ENCODE results near the gene FER. TPM values are rescaled to one million over a fixed set of nuclear protein-coding genes. Genes with fewer than 3 reads are reported as not detected.
A peak's percentile ranks its signal among the peaks of the same experiment; 100 is the strongest.

FER gene
- total and polyA plus RNA-seq, 3 donors from 2014 or later, result 17.5 to 40.4 (median 39.8) TPM

GRCh38 chr5:108919591-108920326, 172.1 kb downstream of the FER start:
- Histone ChIP-seq H3K9me3 (no peaks in the 10 kb centered on the region), H3K4me1 (no peaks in the 10 kb centered on the region), H3K36me3 (ENCODE audit: low read depth, missing control alignments) (no peaks in the 10 kb centered on the region), H3K27ac (no peak overlapping the region), H3K27me3 (no peaks in the 10 kb centered on the region), H3K4me3 (no peak overlapping the region)
- 63 to 84% methylated on average over 2 of the region's 2 CpGs for WGBS, 2 donors
- intact Hi-C loops (cut with DNase I; ENCODE audit: low total_unique reads), result no loop called here
- TF ChIP-seq POLR2A (IDR thresholded peaks at IDR 0.05) (no peak), CTCF (IDR thresholded peaks at IDR 0.05) (peak in 1 of 3 experiments; percentile 43)
- DNase-seq, result no peak

GRCh38 chr5:108924457-108924961, 176.8 kb downstream of the FER start:
- no peaks in the 10 kb centered on the region for H3K9me3 ChIP-seq
- no peaks in the 10 kb centered on the region for H3K27me3 ChIP-seq
- H3K4me3 ChIP-seq, result peak overlapping the region in 1 of 2 donors; percentile 27
- no peak for DNase-seq
- intact Hi-C loops (cut with DNase I; ENCODE audit: low total_unique reads), result no loop called here
- H3K36me3 ChIP-seq (ENCODE audit: low read depth, missing control alignments), result no peaks in the 10 kb centered on the region
- H3K27ac ChIP-seq, result peak overlapping the region in 1 of 2 donors; percentile 27
- no peaks in the 10 kb centered on the region for H3K4me1 ChIP-seq
- WGBS, 2 donors, result 73 to 76% methylated on average over 3 of the region's 3 CpGs
- TF ChIP-seq POLR2A (IDR thresholded peaks at IDR 0.05) (no peak), CTCF (IDR thresholded peaks at IDR 0.05) (peak in 2 of 3 experiments; percentile 24 to 44)

- no peak for DNase-seq
- H3K4me3 ChIP-seq, result peak overlapping the region in 1 of 2 donors; percentile 27
Observed at GRCh38 chr5:108925073-108925472, 177.4 kb downstream of the FER start.

GRCh38 chr5:108930107-108930506, 182.4 kb downstream of the FER start:
- no peaks in the 10 kb centered on the region for H3K9me3 ChIP-seq
- no peaks in the 10 kb centered on the region for H3K36me3 ChIP-seq (ENCODE audit: low read depth, missing control alignments)
- H3K4me1 ChIP-seq, result peaks cover 6% of the 10 kb centered on the region
- no peaks in the 10 kb centered on the region for H3K27me3 ChIP-seq
- H3K27ac ChIP-seq, result peak overlapping the region in 1 of 2 donors; percentile 57
- 85 to 88% methylated on average over 2 of the region's 3 CpGs for WGBS, 2 donors
- no peak for TF ChIP-seq CTCF (IDR thresholded peaks at IDR 0.05)
- intact Hi-C loops (cut with DNase I; ENCODE audit: low total_unique reads), result no loop called here
- no peak for DNase-seq
- no peak overlapping the region for H3K4me3 ChIP-seq

More at GRCh38 chr5:108925073-108925472, 177.4 kb downstream of the FER start:
- no peak for TF ChIP-seq CTCF (IDR thresholded peaks at IDR 0.05)
- TF ChIP-seq POLR2A (IDR thresholded peaks at IDR 0.05), result no peak
- Histone ChIP-seq H3K4me1 (no peaks in the 10 kb centered on the region), H3K27ac (peak overlapping the region in 1 of 2 donors; percentile 27), H3K36me3 (ENCODE audit: low read depth, missing control alignments) (no peaks in the 10 kb centered on the region), H3K9me3 (no peaks in the 10 kb centered on the region), H3K27me3 (no peaks in the 10 kb centered on the region)
- intact Hi-C loops (cut with DNase I; ENCODE audit: low total_unique reads), result no loop called here

- intact Hi-C loops (cut with DNase I; ENCODE audit: low total_unique reads), result no loop called here
- Histone ChIP-seq H3K4me1 (peaks cover 6% of the 10 kb centered on the region), H3K27ac (peak overlapping the region in 1 of 2 donors; percentile 46), H3K36me3 (ENCODE audit: low read depth, missing control alignments) (no peaks in the 10 kb centered on the region), H3K27me3 (no peaks in the 10 kb centered on the region), H3K9me3 (no peaks in the 10 kb centered on the region), H3K4me3 (no peak overlapping the region)
- no peak for DNase-seq
- 39 to 62% methylated on average over 2 of the region's 2 CpGs for WGBS, 2 donors
- TF ChIP-seq CTCF (IDR thresholded peaks at IDR 0.05) (no peak), POLR2A (IDR thresholded peaks at IDR 0.05) (no peak)
Observed at GRCh38 chr5:108935611-108936010, 187.9 kb downstream of the FER start.
